HepG2 (cell line): ENCODE results near the gene TRIM48. TPM values are rescaled to one million over a fixed set of nuclear protein-coding genes. Genes with fewer than 3 reads are reported as not detected.
"Not testable (repeated sequence)": the region's sequence is repeated elsewhere in the genome, so short reads cannot be mapped to it uniquely, and the experiment has no call there.

Experiments used
- ATAC-seq: fragments of 200-7000 bp; cut with Tn5 transposase; 3 replicates; pipeline ENCODE4 v1.9.1; 2020; ENCODE audit warnings: mild to moderate bottlenecking, moderate library complexity
- Bru-seq: library from RNA; stranded (reverse); fragments of 400-500 nt; gene quantifications from one replicate; lab custom pipeline; 2021; lab: Mats Ljungman, UMichigan
- BruChase-seq, 2 experiments: library from RNA; stranded (reverse); fragments of 400-500 nt; gene quantifications; one replicate each; lab custom pipeline; 2021; lab: Mats Ljungman, UMichigan
- BruUV-seq: library from RNA; stranded (reverse); fragments of 400-500 nt; replicated peaks from 2 replicates; lab custom pipeline; 2021; lab: Mats Ljungman, UMichigan
- CTCF ChIA-PET: fragments of 300-600 bp; formaldehyde crosslinking; extraction: SDS; loops from one replicate; lab custom pipeline; 2021; ENCODE audit warnings: low total read pairs, inconsistent platforms, low intra/inter-chr PET ratio; lab: Yijun Ruan, JAX
- POLR2A ChIA-PET: fragments of 350-600 bp; sonication (Branson Sonifier 250); formaldehyde crosslinking; loops from one replicate; lab custom pipeline; 2020; ENCODE audit warnings: antibody characterized with exemption, inconsistent platforms; lab: Yijun Ruan, JAX
- DNase-seq: peaks from one replicate; pipeline ENCODE4 v3.0.0-alpha.2; 2015; ENCODE audit warnings: low spot score
- FAIRE-seq: peaks from 3 replicates; lab custom pipeline; 2011; peaks lifted over from hg19 to GRCh38; lab: Jason Lieb, UNC
- H2AFZ ChIP-seq: one replicate; pipeline ENCODE4 v1.6.1; 2011; ENCODE audit warnings: low read length, inconsistent platforms
- H3K27ac ChIP-seq: fragments of 300-600 bp; 3 replicates; pipeline ENCODE4 v1.8.0; 2011; ENCODE audit warnings: mixed run types, mild to moderate bottlenecking, mixed read lengths, low read length, inconsistent platforms; ENCODE audit not compliant: insufficient read depth; ENCODE audit errors: extremely low read length
- H3K27me3 ChIP-seq, 2 experiments: fragments of 200-600 bp in 1 of 2; 2 replicates in 1 of 2; 3 replicates in 1 of 2; pipeline versions ENCODE4 v1.6.0 to v1.8.0; 2011; ENCODE audit warnings: low read length in 2 of 2, mild to moderate bottlenecking in 2 of 2, moderate library complexity in 2 of 2, inconsistent platforms in 1 of 2; ENCODE audit not compliant: insufficient read depth in 2 of 2, control insufficient read depth in 1 of 2
- H3K36me3 ChIP-seq, 2 experiments: fragments of 200-600 bp in 1 of 2; replicated peaks in 1 of 2; 2 replicates in 1 of 2; 3 replicates in 1 of 2; pipeline versions ENCODE4 v1.5.1 to v1.8.0; 2011; ENCODE audit warnings: low read length in 2 of 2, inconsistent platforms in 1 of 2; ENCODE audit not compliant: insufficient read depth in 2 of 2, control insufficient read depth in 1 of 2
- H3K4me1 ChIP-seq: 2 replicates; pipeline ENCODE4 v1.5.1; 2012; ENCODE audit warnings: low read length, inconsistent platforms; ENCODE audit not compliant: insufficient read depth
- H3K4me2 ChIP-seq: 2 replicates; pipeline ENCODE4 v1.6.0; 2011; ENCODE audit warnings: low read depth, low read length, inconsistent platforms
- H3K4me3 ChIP-seq, 3 experiments: fragments of 200-600 bp in 1 of 3; sonication (generic), shearing (Covaris generic) in 1 of 3; replicated peaks in 1 of 3; 2 replicates each; pipeline ENCODE4 v1.5.1; 2011 to 2016; ENCODE audit warnings: low read length in 3 of 3, inconsistent platforms in 2 of 3, low read depth in 2 of 3, mild to moderate bottlenecking in 2 of 3, control low read depth in 1 of 3, mixed read lengths in 1 of 3; ENCODE audit not compliant: insufficient read depth in 1 of 3
- H3K79me2 ChIP-seq: one replicate; pipeline ENCODE4 v1.6.1; 2011; ENCODE audit warnings: low read length, inconsistent platforms; ENCODE audit not compliant: insufficient read depth
- H3K9ac ChIP-seq: 2 replicates; pipeline ENCODE4 v1.6.0; 2011; ENCODE audit warnings: mild to moderate bottlenecking, low read depth, low read length, inconsistent platforms; ENCODE audit not compliant: insufficient read depth
- H3K9me3 ChIP-seq: 2 replicates; pipeline ENCODE4 v1.5.1; 2012; ENCODE audit warnings: mild to moderate bottlenecking, low read length
- H4K20me1 ChIP-seq: 2 replicates; pipeline ENCODE4 v1.6.0; 2011; ENCODE audit warnings: inconsistent platforms, mild to moderate bottlenecking, low read length, moderate library complexity; ENCODE audit not compliant: insufficient read depth
- WGBS: methylation state at CpG from one replicate; pipeline ENCODE4 v1.1.6; 2017; ENCODE audit warnings: low lambda C conversion rate; 5-methylcytosine and 5-hydroxymethylcytosine counted together
- in situ Hi-C: cut with HindIII; loops from 2 replicates; pipeline ENCODE4 v1.10.0; 2017; ENCODE audit warnings: low pct_unique_long_range_greater_than_20kb; ENCODE audit not compliant: extremely low pct_ligation_motif_present
- intact Hi-C: fragments of 100-400 bp; cut with micrococcal nuclease; formaldehyde crosslinking; loops from one replicate; pipeline ENCODE4 v1.10.0; 2022; ENCODE audit not compliant: unreplicated experiment
- long read RNA-seq, 2 experiments: library from RNA in 1 of 2; library from polyadenylated mRNA in 1 of 2; stranded (forward) in 1 of 2; unstranded in 1 of 2; transcript quantifications; one replicate each; pipeline ENCODE4 v2.0.0, GENCODE V29; 2019 to 2022
- polyA minus RNA-seq, 3 experiments: library from RNA; depleted of rRNA, polyadenylated mRNA; stranded (reverse); fragments of >200 nt; gene quantifications; 2 replicates each; pipeline ENCODE4 v1.2.3, GENCODE V29; 2011; ENCODE audit warnings: low replicate concordance in 1 of 3
- polyA plus RNA-seq, 8 experiments: library from polyadenylated mRNA; depleted of rRNA in 3 of 8; stranded (reverse) in 7 of 8; unstranded in 1 of 8; fragments of >200 nt; fragmentation: Illumina TruSeq in 4 of 8; extraction: Trizol in 4 of 8; gene quantifications; 2 replicates each; pipeline versions ENCODE4 v1.2.1 to v1.2.3, GENCODE V29; 2011 to 2016; ENCODE audit warnings: low read depth in 4 of 8, missing spikeins in 1 of 8, mixed read lengths in 1 of 8; ENCODE audit not compliant: insufficient read depth in 1 of 8
- total RNA-seq, 5 experiments: library from RNA; depleted of rRNA; stranded (reverse); fragments of >200 nt; fragmentation: Illumina TruSeq; extraction: Trizol; gene quantifications; 2 replicates each; pipeline ENCODE4 v1.2.3, GENCODE V29; 2016; ENCODE audit warnings: low read depth in 1 of 5

The TRIM48 gene, protein sequence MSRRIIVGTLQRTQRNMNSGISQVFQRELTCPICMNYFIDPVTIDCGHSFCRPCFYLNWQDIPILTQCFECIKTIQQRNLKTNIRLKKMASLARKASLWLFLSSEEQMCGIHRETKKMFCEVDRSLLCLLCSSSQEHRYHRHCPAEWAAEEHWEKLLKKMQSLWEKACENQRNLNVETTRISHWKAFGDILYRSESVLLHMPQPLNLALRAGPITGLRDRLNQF
- total RNA-seq (2016; rRNA removed; fragmentation: Illumina TruSeq; extraction: Trizol) = not detected in 2 replicates
- total RNA-seq (2016; cell fraction: cytosol; rRNA removed; fragmentation: Illumina TruSeq; extraction: Trizol; ENCODE audit: low read depth) = not detected in 2 replicates
- total RNA-seq (2016; cell fraction: insoluble cytoplasmic fraction; rRNA removed; fragmentation: Illumina TruSeq; extraction: Trizol) = not detected in 2 replicates
- not detected in 2 replicates for total RNA-seq (2016; cell fraction: membrane; rRNA removed; fragmentation: Illumina TruSeq; extraction: Trizol)
- total RNA-seq (2016; cell fraction: nucleus; rRNA removed; fragmentation: Illumina TruSeq; extraction: Trizol) = not detected in 2 replicates
- polyA plus RNA-seq (2011; rRNA removed) = not detected in 2 replicates
- polyA plus RNA-seq (2011; cell fraction: cytosol; rRNA removed) = not detected in 2 replicates
- polyA plus RNA-seq (2011; cell fraction: nucleus; rRNA removed) = not detected in 2 replicates
- not detected in 2 replicates for polyA plus RNA-seq (2012)
- polyA plus RNA-seq (2016; cell fraction: cytosol; fragmentation: Illumina TruSeq; extraction: Trizol; ENCODE audit: low read depth) = not detected in 2 replicates
- not detected in 2 replicates for polyA plus RNA-seq (2016; cell fraction: insoluble cytoplasmic fraction; fragmentation: Illumina TruSeq; extraction: Trizol; ENCODE audit: low read depth)
- polyA plus RNA-seq (2016; cell fraction: membrane; fragmentation: Illumina TruSeq; extraction: Trizol; ENCODE audit: low read depth) = not detected in 2 replicates
- polyA plus RNA-seq (2016; cell fraction: nucleus; fragmentation: Illumina TruSeq; extraction: Trizol; ENCODE audit: insufficient read depth, low read depth) = not detected in 2 replicates
- not detected in 2 replicates for polyA minus RNA-seq (2011; rRNA and poly(A)+ RNA removed; ENCODE audit: low replicate concordance)
- polyA minus RNA-seq (2011; cell fraction: cytosol; rRNA and poly(A)+ RNA removed) = not detected in 2 replicates
- not detected in 2 replicates for polyA minus RNA-seq (2011; cell fraction: nucleus; rRNA and poly(A)+ RNA removed)
- Bru-seq, nascent RNA = not detected
- BruChase-seq, experiment 1, labeled RNA remaining after a 6-hour chase = not detected
- BruChase-seq, experiment 2, labeled RNA remaining after a 2-hour chase = not detected
- long read RNA-seq, experiment 1 = 0 reads
- long read RNA-seq, experiment 2 = 0 reads

DNA sequence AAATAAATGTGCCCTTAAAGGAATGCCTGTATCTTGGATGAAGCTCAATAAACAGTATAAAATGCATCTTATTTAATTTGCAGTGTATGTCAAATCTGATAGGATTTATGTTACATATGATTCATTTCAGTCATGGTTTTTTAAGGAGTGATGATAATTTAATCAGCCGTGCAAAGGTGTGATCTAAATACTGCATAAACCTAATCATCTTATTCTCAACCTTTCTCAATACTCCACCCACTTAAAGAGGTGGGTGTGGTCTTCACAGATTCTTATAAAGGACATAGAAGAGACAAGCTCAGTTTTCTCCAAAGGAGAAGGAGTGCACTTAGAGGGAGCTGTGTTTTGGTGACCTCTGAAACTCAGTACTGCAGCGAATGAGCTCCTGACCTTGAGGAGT lies at the start of gene TRIM48:
Gene TRIM48 (plus strand): TSS at position 301 of the 400 bp plus-strand sequence. CDS start 113 bp downstream, outside the sequence.
- H3K27ac ChIP-seq, H3K4me2 ChIP-seq, DNase-seq, intact Hi-C loops, H3K27me3 ChIP-seq, H3K4me3 ChIP-seq, POLR2A ChIA-PET, H3K9ac ChIP-seq, FAIRE-seq, H3K36me3 ChIP-seq, BruUV-seq, H2AFZ ChIP-seq, ATAC-seq, H3K79me2 ChIP-seq, H3K4me1 ChIP-seq, H4K20me1 ChIP-seq, in situ Hi-C loops, CTCF ChIA-PET: not testable (repeated sequence)
- 7% methylated on average over 2 of the region's 2 CpGs for WGBS
- H3K9me3 ChIP-seq = peaks cover 56% of the 10 kb centered on the region

DNA sequence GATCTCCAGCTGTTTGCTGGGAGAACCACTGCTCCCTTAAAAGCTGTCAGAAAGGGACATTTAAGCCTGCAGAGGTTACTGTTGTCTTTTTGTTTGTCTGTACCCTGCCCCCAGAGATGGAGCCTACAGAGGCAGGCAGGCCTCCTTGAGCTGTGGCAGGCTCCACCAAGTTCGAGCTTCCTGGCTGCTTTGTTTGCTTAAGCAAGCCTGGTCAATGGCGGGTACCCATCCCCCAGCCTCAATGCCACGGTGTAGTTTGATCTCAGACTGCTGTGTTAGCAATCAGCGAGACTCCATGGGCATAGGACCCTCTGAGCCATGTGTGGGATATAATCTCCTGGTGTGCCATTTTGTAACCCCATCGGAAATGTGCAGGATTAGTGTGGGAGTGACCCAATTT lies 23.6 kb upstream of the TRIM48 start:
- H3K4me2 ChIP-seq, BruUV-seq, DNase-seq, H3K79me2 ChIP-seq, CTCF ChIA-PET, H3K4me3 ChIP-seq, H4K20me1 ChIP-seq, H2AFZ ChIP-seq, in situ Hi-C loops, H3K9ac ChIP-seq, FAIRE-seq, POLR2A ChIA-PET, ATAC-seq, H3K4me1 ChIP-seq, H3K36me3 ChIP-seq, H3K27ac ChIP-seq, H3K27me3 ChIP-seq, intact Hi-C loops: not testable (repeated sequence)
- peaks cover 79% of the 10 kb centered on the region for H3K9me3 ChIP-seq
- whole genome bisulfite sequencing = 17% methylated on average over 1 of the region's 5 CpGs
